Activated naive CD4-positive, alpha-beta T cell treated with anti-CD3 and anti-CD28 coated beads, Interleukin-2, amount 50 U/mL, for 24 hours (primary cell): ENCODE measurements around the gene MAP3K12.

Experiments used
- H3K27ac Mint-ChIP-seq: one replicate; pipeline ENCODE4 v1.8.0; 2021; ENCODE audit warnings: mild to moderate bottlenecking, mixed read lengths
- H3K27me3 Mint-ChIP-seq: one replicate; pipeline ENCODE4 v1.8.0; 2021; ENCODE audit warnings: mixed read lengths
- H3K36me3 Mint-ChIP-seq: one replicate; pipeline ENCODE4 v1.8.0; 2021; ENCODE audit warnings: mixed read lengths
- H3K4me1 Mint-ChIP-seq: one replicate; pipeline ENCODE4 v1.8.0; 2021; ENCODE audit warnings: mixed read lengths
- H3K4me3 Mint-ChIP-seq: one replicate; pipeline ENCODE4 v1.8.0; 2021; ENCODE audit warnings: mild to moderate bottlenecking, mixed read lengths
- H3K9me3 Mint-ChIP-seq: one replicate; pipeline ENCODE4 v1.8.0; 2021; ENCODE audit warnings: mixed read lengths

The MAP3K12 gene

DNA sequence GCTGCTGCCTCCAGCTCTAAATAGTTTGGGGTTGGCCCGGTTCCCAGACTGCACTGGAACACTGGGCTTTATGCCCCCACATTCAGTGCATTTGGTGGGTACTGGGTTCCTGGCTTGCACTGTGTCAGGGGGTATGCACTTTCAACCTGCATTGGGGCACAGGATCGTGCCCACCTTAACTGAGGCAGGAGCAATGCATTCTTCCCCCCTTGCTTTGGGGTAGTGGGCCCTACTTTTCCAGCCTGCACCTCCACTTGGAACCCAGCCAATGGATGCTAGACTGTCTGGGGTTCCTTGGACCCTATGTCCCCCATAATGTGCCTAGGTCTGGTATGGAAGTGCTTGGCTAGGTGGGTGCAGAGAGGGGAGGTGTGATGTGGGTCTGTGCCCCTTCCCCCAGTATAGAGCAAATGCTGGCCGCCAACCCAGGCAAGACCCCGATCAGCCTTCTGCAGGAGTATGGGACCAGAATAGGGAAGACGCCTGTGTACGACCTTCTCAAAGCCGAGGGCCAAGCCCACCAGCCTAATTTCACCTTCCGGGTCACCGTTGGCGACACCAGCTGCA lies 2.4 kb upstream of the MAP3K12 start:
- Mint-ChIP-seq H3K9me3 (no peaks in the 10 kb centered on the region), H3K27ac (peak overlapping the region; percentile 94), H3K36me3 (no peaks in the 10 kb centered on the region), H3K4me3 (peak overlapping the region; percentile 91), H3K27me3 (no peaks in the 10 kb centered on the region), H3K4me1 (peaks cover 47% of the 10 kb centered on the region)

GRCh38 chr12:53500776-53501614 lies 1.7 kb upstream of the MAP3K12 start, which contains the start of gene TARBP2:
Gene TARBP2, plus strand, starts transcription at chr12:53501283. Its CDS starts 126 bp downstream, at chr12:53501409.
- H3K9me3 Mint-ChIP-seq, result no peaks in the 10 kb centered on the region

DNA sequence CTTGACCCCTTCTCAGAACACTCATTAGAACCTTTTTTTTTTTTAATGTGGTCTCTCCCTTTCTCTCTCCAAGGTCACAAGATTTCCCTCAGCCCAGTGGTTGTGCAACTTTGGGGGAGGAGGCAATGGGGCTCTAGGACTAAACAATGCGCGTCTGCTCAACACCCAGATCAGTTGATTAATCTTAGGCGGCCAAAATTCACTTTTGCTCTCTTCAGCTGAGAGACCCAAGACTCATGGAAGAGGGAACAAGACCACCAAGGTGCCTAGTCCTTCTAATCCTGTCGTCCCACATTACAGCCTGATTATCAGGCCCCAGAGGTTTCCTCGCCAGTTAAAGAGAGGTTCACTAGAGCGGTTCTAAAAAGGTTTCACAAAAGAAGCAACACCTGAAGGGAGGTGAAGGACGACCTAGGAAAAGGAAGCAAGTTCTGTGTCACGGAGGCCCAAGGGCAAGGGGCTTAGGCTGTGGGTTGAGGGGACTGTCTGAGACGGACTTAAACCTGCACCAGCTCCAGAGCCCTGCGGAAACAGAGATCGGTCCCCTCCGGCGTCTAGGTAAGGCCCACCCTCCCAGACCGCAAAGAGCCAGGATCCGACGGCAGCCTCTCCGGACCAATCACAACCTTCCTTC lies 1.0 kb upstream of the MAP3K12 start:
- H3K36me3 Mint-ChIP-seq, result no peaks in the 10 kb centered on the region
- H3K27ac Mint-ChIP-seq, result peak overlapping the region; percentile 94
- H3K4me1 Mint-ChIP-seq, result peaks cover 50% of the 10 kb centered on the region
- H3K27me3 Mint-ChIP-seq, result no peaks in the 10 kb centered on the region
- H3K4me3 Mint-ChIP-seq, result peak overlapping the region; percentile 91
- no peaks in the 10 kb centered on the region for H3K9me3 Mint-ChIP-seq

More at GRCh38 chr12:53500776-53501614, 1.7 kb upstream of the MAP3K12 start, which contains the start of gene TARBP2:
- Mint-ChIP-seq H3K36me3 (no peaks in the 10 kb centered on the region), H3K4me3 (peak within 1 kb of the TSS; percentile 91), H3K27ac (peak within 1 kb of the TSS; percentile 94), H3K4me1 (peaks cover 50% of the 10 kb centered on the region), H3K27me3 (no peaks in the 10 kb centered on the region)

GRCh38 chr12:53498235-53498630 lies 1.0 kb downstream of the MAP3K12 start:
- H3K4me3 Mint-ChIP-seq, result peak overlapping the region; percentile 91

GRCh38 chr12:53497461-53497860 lies 1.8 kb downstream of the MAP3K12 start:
- Mint-ChIP-seq H3K4me1 (peaks cover 53% of the 10 kb centered on the region), H3K36me3 (no peaks in the 10 kb centered on the region), H3K27ac (peak overlapping the region; percentile 55), H3K27me3 (no peaks in the 10 kb centered on the region), H3K9me3 (no peaks in the 10 kb centered on the region), H3K4me3 (no peak overlapping the region)

More at GRCh38 chr12:53498235-53498630, 1.0 kb downstream of the MAP3K12 start:
- no peaks in the 10 kb centered on the region for H3K36me3 Mint-ChIP-seq
- no peaks in the 10 kb centered on the region for H3K9me3 Mint-ChIP-seq
- H3K4me1 Mint-ChIP-seq, result peaks cover 54% of the 10 kb centered on the region
- peak overlapping the region; percentile 84 for H3K27ac Mint-ChIP-seq
- H3K27me3 Mint-ChIP-seq, result no peaks in the 10 kb centered on the region

GRCh38 chr12:53496752-53497032 lies 2.6 kb downstream of the MAP3K12 start:
- Mint-ChIP-seq H3K4me3 (no peak overlapping the region), H3K9me3 (no peaks in the 10 kb centered on the region), H3K27me3 (no peaks in the 10 kb centered on the region), H3K27ac (peak overlapping the region; percentile 8), H3K36me3 (no peaks in the 10 kb centered on the region), H3K4me1 (peaks cover 54% of the 10 kb centered on the region)

DNA sequence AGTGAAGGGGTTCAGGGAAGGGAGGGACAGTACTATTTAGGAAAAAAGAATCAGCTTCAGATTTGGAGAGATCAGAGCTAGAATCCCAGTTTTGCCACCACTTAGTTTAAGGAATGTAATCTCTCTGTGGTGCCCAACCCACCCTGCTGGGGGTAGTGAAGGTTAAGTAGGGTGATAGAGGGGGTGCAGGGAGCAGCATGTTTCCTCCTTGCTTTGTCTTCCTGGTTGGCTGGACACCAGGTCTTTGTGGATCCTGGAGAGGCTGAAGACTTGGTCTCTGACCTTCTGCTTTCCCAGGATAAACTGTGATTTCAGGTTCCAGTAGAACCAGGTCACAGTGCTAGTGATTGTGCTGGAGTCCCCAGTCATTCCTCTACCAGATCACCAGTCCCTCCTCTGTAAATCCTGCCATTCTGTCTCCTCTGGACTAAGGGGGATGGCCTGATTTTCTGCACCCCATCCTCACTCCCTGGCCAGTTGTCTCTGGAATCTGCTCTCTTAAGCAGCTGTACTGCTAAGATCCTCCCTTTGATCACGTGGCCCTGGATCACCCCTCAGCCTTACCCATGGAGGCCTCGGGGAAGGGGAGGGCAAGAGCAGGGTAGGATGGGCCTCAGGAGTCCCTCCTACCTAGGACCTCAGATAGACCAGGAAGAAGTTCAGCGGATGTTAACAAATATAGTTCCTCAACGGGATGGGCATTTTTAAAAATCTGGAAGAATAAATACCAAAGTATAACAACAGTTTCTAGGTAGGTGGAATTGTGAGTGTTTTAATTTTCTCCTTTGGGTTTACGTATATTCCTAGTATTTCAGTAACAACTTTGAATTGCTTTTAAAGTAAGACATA lies 3.1 kb downstream of the MAP3K12 start:
- Mint-ChIP-seq H3K4me3 (no peak overlapping the region), H3K27ac (peak overlapping the region; percentile 8), H3K4me1 (peaks cover 54% of the 10 kb centered on the region)

DNA sequence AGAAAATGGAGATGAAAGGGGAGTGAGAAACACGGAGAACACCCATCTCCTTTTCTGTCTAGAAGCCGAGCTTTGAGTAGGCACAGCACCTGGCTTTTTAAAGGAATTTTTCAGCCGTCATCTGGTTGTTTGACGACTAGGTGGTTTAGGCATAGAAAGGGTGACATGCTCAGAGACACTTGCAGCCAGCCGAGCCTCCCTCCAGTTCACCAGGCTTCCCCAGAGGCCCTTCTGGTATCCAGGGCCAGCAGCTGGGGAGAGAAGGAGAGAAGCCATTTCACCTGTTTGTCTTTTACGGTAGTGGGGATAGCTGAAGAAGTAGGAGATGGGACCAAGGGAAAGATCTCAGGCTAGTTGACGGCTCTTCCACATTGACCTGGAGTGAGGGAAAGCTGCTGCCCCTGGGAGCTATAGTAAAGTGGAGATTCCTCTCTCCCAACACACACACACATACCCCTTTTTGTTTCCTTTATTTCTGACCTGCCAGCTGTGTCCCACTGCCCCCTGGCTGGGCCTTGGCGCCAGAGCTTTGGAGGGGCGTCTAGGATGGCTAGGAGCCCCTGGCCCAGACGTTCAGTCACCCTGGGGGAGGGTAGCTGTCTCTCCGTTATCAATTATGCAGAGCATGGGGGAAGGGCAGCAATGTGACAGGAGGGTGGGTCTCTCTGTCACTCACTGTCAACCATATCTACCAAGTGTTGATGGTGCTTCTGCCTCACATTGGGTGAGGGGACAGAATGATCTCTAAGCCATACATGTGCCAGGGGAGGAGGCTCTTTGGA lies 5.5 kb downstream of the MAP3K12 start:
- Mint-ChIP-seq H3K36me3 (no peaks in the 10 kb centered on the region), H3K27ac (peak overlapping the region; percentile 96), H3K4me1 (peaks cover 44% of the 10 kb centered on the region), H3K9me3 (no peaks in the 10 kb centered on the region), H3K27me3 (no peaks in the 10 kb centered on the region), H3K4me3 (peak overlapping the region; percentile 94)

More for the DNA sequence above, 3.1 kb downstream of the MAP3K12 start:
- no peaks in the 10 kb centered on the region for H3K9me3 Mint-ChIP-seq
- no peaks in the 10 kb centered on the region for H3K27me3 Mint-ChIP-seq
- H3K36me3 Mint-ChIP-seq, result no peaks in the 10 kb centered on the region

- Mint-ChIP-seq H3K36me3 (no peaks in the 10 kb centered on the region), H3K4me1 (peaks cover 36% of the 10 kb centered on the region), H3K27ac (peak overlapping the region; percentile 96), H3K9me3 (no peaks in the 10 kb centered on the region), H3K4me3 (peak overlapping the region; percentile 94), H3K27me3 (no peaks in the 10 kb centered on the region)
Measured at GRCh38 chr12:53492830-53493609, 6.2 kb downstream of the MAP3K12 start.

DNA sequence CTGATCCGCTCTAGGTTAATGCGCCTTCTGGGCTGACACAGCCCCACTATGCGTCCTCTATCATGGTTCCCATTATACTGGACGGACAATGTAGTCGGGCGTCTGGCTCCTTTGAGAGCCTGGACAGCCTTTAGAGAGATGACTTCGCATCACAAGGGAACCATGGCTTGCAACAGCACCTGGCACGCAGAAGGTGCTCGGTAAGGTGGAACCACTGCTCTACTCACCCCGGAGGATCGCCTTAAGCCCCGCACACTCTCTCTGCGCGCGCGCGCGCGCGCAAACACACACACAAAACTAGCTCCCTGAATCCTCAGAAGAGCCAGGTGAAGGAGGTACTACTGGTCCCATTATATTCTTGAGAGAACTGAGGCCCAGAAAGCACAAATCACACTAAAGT lies 7.1 kb downstream of the MAP3K12 start:
- Mint-ChIP-seq H3K4me1 (peaks cover 28% of the 10 kb centered on the region), H3K36me3 (no peaks in the 10 kb centered on the region), H3K27ac (peak overlapping the region; percentile 80), H3K4me3 (peak overlapping the region; percentile 94), H3K9me3 (no peaks in the 10 kb centered on the region), H3K27me3 (no peaks in the 10 kb centered on the region)

- Mint-ChIP-seq H3K9me3 (no peaks in the 10 kb centered on the region), H3K36me3 (no peaks in the 10 kb centered on the region), H3K27me3 (no peaks in the 10 kb centered on the region), H3K4me1 (peaks cover 22% of the 10 kb centered on the region), H3K4me3 (no peak overlapping the region), H3K27ac (no peak overlapping the region)
Measured at GRCh38 chr12:53489242-53489864, 9.9 kb downstream of the MAP3K12 start.

DNA sequence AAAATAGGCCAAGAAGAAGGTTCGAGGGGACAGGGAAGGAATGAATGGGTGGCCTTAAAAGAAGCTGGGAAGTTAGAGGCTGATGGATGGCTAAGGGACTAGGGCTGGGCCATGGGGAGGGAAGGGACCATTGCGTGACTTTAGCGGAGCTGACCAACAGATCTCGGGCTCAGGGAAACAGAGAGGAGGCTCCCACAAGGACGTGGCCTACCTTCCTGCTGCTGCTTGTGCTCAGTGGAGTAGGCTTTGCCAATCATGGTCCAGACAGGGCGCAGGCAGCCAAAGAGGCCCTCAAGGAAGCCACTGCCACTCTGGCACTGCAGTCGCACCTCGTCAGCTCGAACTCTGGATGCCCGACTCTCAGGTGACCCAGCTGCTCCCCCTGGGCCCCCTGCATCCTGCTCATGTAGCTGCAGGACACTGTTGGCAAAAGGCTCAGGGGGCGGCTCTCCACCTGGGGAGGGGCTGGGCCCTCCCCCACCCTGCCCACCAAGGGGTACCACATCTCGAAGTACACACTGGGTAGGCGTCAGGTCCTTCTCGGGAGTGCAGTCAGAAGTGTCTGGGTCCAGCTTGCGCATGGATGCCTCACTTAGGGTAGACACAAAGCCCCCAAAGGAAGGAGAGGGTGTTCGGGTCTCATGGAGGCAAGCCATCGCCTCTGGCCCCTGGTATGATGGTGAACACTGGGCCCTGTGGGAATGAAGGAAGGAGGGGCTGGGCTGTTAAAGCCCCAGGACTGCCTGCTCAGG lies 12.3 kb downstream of the MAP3K12 start:
- H3K9me3 Mint-ChIP-seq, result no peaks in the 10 kb centered on the region
- H3K4me3 Mint-ChIP-seq, result no peak overlapping the region
- peaks cover 13% of the 10 kb centered on the region for H3K4me1 Mint-ChIP-seq
- H3K27ac Mint-ChIP-seq, result peak overlapping the region; percentile 62
- peaks cover 3% of the 10 kb centered on the region for H3K36me3 Mint-ChIP-seq
- H3K27me3 Mint-ChIP-seq, result no peaks in the 10 kb centered on the region
